WTC11 (cell line): Measurements from ENCODE around the gene DNAH5. TPM values are rescaled to one million over a fixed set of nuclear protein-coding genes. Genes with fewer than 3 reads are reported as not detected.

Experiments
- ATAC-seq: fragments of 200-7000 bp; cut with Tn5 transposase; 2 replicates; pipeline ENCODE4 v1.10.0; 2021; ENCODE audit warnings: mild to moderate bottlenecking, moderate library complexity
- CTCF ChIA-PET: fragments of 300-600 bp; sonication (Branson Sonifier 250); formaldehyde crosslinking; loops from one replicate; lab custom pipeline; 2021; ENCODE audit warnings: antibody characterized with exemption; lab: Charles Lee
- POLR2A ChIA-PET: fragments of 350-600 bp; sonication (Branson Sonifier 250); formaldehyde crosslinking; loops from one replicate; lab custom pipeline; 2021; ENCODE audit warnings: antibody characterized with exemption; lab: Charles Lee
- DNase-seq: peaks from one replicate; pipeline ENCODE4 v3.0.0; 2021; ENCODE audit warnings: low spot score
- H3K27ac Mint-ChIP-seq: 2 replicates; pipeline ENCODE4 v1.8.0; 2021; ENCODE audit warnings: mixed read lengths
- H3K27me3 Mint-ChIP-seq: 2 replicates; pipeline ENCODE4 v1.8.0; 2021; ENCODE audit warnings: low read depth, mild to moderate bottlenecking, moderate library complexity, mixed read lengths
- H3K36me3 Mint-ChIP-seq: 2 replicates; pipeline ENCODE4 v1.8.0; 2021; ENCODE audit warnings: mixed read lengths
- H3K4me1 Mint-ChIP-seq: 2 replicates; pipeline ENCODE4 v1.8.0; 2022; ENCODE audit warnings: mixed read lengths
- H3K4me3 Mint-ChIP-seq: 2 replicates; pipeline ENCODE4 v1.8.0; 2021; ENCODE audit warnings: mild to moderate bottlenecking, moderate library complexity, mixed read lengths
- H3K9me3 Mint-ChIP-seq: 2 replicates; pipeline ENCODE4 v1.8.0; 2021; ENCODE audit warnings: mixed read lengths
- ESRRA ChIP-seq: sonication (generic); formaldehyde crosslinking; IDR thresholded peaks from 2 replicates; pipeline ENCODE4 v1.8.1; 2022; ENCODE audit warnings: mild to moderate bottlenecking, missing genetic modification reagents, borderline replicate concordance
- ZNF219 ChIP-seq: sonication (generic); formaldehyde crosslinking; IDR thresholded peaks from 2 replicates; pipeline ENCODE4 v1.8.0; 2023; ENCODE audit warnings: missing genetic modification reagents, mild to moderate bottlenecking, borderline replicate concordance
- ZNF232 ChIP-seq: sonication (generic); formaldehyde crosslinking; IDR thresholded peaks from 2 replicates; pipeline ENCODE4 v1.8.0; 2022; ENCODE audit warnings: mild to moderate bottlenecking, missing genetic modification reagents
- total RNA-seq: library from RNA; stranded (reverse); gene quantifications from 3 replicates; pipeline ENCODE4 v1.2.3, GENCODE V29; 2021
- TF ChIP-seq, protein P1 (sequence below): sonication (generic); formaldehyde crosslinking; IDR thresholded peaks from 2 replicates; pipeline ENCODE4 v1.8.0; 2022; ENCODE audit warnings: mild to moderate bottlenecking, missing genetic modification reagents
- TF ChIP-seq, protein P2 (sequence below): sonication (generic); formaldehyde crosslinking; IDR thresholded peaks from 2 replicates; pipeline ENCODE4 v1.8.0; 2023; ENCODE audit warnings: missing genetic modification reagents
- TF ChIP-seq, protein P3 (sequence below): sonication (generic); formaldehyde crosslinking; IDR thresholded peaks from 2 replicates; pipeline ENCODE4 v1.8.1; 2022; ENCODE audit warnings: missing genetic modification reagents, borderline replicate concordance
- TF ChIP-seq, protein P4 (sequence below): sonication (generic); formaldehyde crosslinking; IDR thresholded peaks from 2 replicates; pipeline ENCODE4 v1.8.1; 2023; ENCODE audit warnings: mild to moderate bottlenecking, missing genetic modification reagents, moderate library complexity
- TF ChIP-seq, protein P5 (sequence below): sonication (generic); formaldehyde crosslinking; conservative IDR thresholded peaks from 2 replicates; pipeline ENCODE4 v1.8.1; 2023; ENCODE audit warnings: mild to moderate bottlenecking, low read depth, missing genetic modification reagents, moderate library complexity
- TF ChIP-seq, protein P6 (sequence below): sonication (generic); formaldehyde crosslinking; IDR thresholded peaks from 2 replicates; pipeline ENCODE4 v1.8.0; 2023; ENCODE audit warnings: missing genetic modification reagents, mild to moderate bottlenecking, borderline replicate concordance

DNAH5 gene
- total RNA-seq, 1 experiment from 2014 or later: 0.35 TPM

DNA sequence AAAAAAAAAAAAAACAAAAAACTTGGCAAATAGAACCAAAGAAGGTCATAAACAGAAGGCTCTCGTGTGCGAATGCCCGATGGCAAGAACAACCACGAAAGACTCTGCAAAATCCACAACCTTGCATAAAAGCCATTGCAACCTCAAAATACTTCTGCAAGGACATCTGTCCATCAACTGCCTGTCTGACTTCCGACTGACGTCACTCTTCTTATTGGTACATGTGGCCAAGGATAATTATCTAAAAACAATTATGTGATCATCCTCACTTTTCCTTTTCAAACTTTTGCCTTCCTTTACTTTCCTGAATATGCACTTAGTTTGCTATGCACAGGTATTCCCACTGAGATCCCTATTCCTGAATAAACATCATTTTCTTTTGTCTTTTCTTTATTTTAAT is 29.2 kb upstream of the DNAH5 start (continued):
- TF ChIP-seq, protein P1, sequence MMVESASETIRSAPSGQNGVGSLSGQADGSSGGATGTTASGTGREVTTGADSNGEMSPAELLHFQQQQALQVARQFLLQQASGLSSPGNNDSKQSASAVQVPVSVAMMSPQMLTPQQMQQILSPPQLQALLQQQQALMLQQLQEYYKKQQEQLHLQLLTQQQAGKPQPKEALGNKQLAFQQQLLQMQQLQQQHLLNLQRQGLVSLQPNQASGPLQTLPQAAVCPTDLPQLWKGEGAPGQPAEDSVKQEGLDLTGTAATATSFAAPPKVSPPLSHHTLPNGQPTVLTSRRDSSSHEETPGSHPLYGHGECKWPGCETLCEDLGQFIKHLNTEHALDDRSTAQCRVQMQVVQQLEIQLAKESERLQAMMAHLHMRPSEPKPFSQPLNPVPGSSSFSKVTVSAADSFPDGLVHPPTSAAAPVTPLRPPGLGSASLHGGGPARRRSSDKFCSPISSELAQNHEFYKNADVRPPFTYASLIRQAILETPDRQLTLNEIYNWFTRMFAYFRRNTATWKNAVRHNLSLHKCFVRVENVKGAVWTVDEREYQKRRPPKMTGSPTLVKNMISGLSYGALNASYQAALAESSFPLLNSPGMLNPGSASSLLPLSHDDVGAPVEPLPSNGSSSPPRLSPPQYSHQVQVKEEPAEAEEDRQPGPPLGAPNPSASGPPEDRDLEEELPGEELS: no peak
- TF ChIP-seq, protein P2, sequence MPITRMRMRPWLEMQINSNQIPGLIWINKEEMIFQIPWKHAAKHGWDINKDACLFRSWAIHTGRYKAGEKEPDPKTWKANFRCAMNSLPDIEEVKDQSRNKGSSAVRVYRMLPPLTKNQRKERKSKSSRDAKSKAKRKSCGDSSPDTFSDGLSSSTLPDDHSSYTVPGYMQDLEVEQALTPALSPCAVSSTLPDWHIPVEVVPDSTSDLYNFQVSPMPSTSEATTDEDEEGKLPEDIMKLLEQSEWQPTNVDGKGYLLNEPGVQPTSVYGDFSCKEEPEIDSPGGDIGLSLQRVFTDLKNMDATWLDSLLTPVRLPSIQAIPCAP (CRISPR knock-in tag): no peak
- TF ChIP-seq ESRRA (CRISPR knock-in tag): no peak
- TF ChIP-seq, protein P3, sequence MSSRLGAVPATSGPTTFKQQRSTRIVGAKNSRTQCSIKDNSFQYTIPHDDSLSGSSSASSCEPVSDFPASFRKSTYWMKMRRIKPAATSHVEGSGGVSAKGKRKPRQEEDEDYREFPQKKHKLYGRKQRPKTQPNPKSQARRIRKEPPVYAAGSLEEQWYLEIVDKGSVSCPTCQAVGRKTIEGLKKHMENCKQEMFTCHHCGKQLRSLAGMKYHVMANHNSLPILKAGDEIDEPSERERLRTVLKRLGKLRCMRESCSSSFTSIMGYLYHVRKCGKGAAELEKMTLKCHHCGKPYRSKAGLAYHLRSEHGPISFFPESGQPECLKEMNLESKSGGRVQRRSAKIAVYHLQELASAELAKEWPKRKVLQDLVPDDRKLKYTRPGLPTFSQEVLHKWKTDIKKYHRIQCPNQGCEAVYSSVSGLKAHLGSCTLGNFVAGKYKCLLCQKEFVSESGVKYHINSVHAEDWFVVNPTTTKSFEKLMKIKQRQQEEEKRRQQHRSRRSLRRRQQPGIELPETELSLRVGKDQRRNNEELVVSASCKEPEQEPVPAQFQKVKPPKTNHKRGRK: no peak
- TF ChIP-seq, protein P4, sequence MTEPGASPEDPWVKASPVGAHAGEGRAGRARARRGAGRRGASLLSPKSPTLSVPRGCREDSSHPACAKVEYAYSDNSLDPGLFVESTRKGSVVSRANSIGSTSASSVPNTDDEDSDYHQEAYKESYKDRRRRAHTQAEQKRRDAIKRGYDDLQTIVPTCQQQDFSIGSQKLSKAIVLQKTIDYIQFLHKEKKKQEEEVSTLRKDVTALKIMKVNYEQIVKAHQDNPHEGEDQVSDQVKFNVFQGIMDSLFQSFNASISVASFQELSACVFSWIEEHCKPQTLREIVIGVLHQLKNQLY (CRISPR knock-in tag): no peak
- TF ChIP-seq, protein P5, sequence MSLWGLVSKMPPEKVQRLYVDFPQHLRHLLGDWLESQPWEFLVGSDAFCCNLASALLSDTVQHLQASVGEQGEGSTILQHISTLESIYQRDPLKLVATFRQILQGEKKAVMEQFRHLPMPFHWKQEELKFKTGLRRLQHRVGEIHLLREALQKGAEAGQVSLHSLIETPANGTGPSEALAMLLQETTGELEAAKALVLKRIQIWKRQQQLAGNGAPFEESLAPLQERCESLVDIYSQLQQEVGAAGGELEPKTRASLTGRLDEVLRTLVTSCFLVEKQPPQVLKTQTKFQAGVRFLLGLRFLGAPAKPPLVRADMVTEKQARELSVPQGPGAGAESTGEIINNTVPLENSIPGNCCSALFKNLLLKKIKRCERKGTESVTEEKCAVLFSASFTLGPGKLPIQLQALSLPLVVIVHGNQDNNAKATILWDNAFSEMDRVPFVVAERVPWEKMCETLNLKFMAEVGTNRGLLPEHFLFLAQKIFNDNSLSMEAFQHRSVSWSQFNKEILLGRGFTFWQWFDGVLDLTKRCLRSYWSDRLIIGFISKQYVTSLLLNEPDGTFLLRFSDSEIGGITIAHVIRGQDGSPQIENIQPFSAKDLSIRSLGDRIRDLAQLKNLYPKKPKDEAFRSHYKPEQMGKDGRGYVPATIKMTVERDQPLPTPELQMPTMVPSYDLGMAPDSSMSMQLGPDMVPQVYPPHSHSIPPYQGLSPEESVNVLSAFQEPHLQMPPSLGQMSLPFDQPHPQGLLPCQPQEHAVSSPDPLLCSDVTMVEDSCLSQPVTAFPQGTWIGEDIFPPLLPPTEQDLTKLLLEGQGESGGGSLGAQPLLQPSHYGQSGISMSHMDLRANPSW (CRISPR knock-in tag): no peak
- TF ChIP-seq ZNF232: no peak
- TF ChIP-seq, protein P6, sequence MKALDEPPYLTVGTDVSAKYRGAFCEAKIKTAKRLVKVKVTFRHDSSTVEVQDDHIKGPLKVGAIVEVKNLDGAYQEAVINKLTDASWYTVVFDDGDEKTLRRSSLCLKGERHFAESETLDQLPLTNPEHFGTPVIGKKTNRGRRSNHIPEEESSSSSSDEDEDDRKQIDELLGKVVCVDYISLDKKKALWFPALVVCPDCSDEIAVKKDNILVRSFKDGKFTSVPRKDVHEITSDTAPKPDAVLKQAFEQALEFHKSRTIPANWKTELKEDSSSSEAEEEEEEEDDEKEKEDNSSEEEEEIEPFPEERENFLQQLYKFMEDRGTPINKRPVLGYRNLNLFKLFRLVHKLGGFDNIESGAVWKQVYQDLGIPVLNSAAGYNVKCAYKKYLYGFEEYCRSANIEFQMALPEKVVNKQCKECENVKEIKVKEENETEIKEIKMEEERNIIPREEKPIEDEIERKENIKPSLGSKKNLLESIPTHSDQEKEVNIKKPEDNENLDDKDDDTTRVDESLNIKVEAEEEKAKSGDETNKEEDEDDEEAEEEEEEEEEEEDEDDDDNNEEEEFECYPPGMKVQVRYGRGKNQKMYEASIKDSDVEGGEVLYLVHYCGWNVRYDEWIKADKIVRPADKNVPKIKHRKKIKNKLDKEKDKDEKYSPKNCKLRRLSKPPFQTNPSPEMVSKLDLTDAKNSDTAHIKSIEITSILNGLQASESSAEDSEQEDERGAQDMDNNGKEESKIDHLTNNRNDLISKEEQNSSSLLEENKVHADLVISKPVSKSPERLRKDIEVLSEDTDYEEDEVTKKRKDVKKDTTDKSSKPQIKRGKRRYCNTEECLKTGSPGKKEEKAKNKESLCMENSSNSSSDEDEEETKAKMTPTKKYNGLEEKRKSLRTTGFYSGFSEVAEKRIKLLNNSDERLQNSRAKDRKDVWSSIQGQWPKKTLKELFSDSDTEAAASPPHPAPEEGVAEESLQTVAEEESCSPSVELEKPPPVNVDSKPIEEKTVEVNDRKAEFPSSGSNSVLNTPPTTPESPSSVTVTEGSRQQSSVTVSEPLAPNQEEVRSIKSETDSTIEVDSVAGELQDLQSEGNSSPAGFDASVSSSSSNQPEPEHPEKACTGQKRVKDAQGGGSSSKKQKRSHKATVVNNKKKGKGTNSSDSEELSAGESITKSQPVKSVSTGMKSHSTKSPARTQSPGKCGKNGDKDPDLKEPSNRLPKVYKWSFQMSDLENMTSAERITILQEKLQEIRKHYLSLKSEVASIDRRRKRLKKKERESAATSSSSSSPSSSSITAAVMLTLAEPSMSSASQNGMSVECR: no peak

DNA sequence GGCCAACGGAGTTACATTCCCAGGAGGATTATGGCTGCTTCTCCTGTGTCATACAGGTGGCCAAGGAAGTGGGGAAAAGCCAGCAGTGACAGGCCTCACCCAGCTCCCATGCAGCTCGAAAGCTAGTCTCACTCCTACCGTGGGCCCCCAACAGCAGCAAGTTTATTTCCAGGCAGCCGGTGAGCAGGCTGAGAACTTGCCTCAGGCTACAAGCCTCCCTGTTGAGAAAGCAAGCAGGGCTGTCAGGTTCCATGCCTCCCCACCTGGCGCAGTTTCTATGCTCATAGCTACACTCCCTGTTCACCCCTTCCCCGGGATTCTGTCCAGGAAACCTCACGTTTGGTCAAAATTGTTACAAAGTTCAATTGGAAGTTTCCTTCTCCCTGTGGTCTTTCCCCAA is 27.5 kb upstream of the DNAH5 start:
- ChIA-PET CTCF (interaction anchor here (1.0 to 1.5 kb wide), 2 partner anchors 298 to 677 kb away, joined by 3 to 7 read pairs; no protein-coding TSS in a partner anchor), POLR2A (no interaction called here)
- Mint-ChIP-seq H3K27me3 (no peaks in the 10 kb centered on the region), H3K36me3 (no peaks in the 10 kb centered on the region), H3K4me1 (peaks cover 12% of the 10 kb centered on the region; the same call in 1 of the 2 replicates), H3K4me3 (no peak overlapping the region), H3K27ac (no peak overlapping the region), H3K9me3 (peaks cover 12% of the 10 kb centered on the region)
- no peak for DNase-seq
- TF ChIP-seq ZNF219 (CRISPR knock-in tag): no peak
- peak; percentile 30 for ATAC-seq
